DMS79 treated with DMSO at 0.1 percent for 48 hours (cell line): ENCODE results near the gene HINT3.
"Not testable (repeated sequence)": the region's sequence is repeated elsewhere in the genome, so short reads cannot be mapped to it uniquely, and the experiment has no call there.

Experiments
- DNase-seq: peaks from one replicate; lab custom pipeline; 2025; lab: John Stamatoyannopoulos, UW

Gene HINT3

GRCh38 chr6:125939791-125940190 lies 16.8 kb upstream of the HINT3 start:
- no peak for DNase-seq

DNA sequence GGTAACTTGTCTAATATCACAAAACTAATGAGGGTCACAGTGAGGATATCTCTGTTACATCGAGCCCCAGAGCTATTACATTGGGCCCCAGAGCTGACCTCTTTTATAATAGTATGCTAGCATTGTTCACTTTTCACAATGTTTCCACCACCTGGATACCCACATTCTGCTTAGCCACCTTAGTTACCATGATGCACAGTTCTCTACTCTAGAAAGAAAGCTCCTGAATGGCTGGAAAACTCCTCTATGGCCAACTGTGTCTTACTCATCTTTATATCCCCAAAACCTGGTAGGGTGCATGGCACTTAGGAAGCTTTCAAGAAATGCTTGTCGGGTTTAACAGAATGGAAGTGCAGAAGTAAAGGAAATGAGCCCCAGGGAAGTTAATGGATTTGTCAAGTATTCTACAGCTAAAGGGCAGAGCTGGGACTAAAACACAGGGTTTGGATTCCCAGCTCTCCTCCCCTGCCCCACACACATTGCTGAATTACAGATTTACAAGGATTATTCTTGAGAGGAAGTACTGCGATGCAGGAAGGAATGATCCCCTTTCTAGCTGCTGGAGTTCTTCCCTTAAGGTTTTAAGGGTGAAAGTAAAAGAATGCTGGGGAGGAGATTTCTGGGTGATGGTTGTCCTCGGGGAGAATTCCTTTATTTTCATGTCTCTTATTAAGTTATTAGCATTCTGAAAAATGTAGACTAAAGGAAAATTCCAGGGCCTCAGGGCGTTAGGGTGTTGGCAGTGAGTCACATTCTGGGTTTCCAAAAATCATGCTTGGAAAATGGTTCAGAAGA lies 16.1 kb upstream of the HINT3 start:
- DNase-seq: no peak

DNA sequence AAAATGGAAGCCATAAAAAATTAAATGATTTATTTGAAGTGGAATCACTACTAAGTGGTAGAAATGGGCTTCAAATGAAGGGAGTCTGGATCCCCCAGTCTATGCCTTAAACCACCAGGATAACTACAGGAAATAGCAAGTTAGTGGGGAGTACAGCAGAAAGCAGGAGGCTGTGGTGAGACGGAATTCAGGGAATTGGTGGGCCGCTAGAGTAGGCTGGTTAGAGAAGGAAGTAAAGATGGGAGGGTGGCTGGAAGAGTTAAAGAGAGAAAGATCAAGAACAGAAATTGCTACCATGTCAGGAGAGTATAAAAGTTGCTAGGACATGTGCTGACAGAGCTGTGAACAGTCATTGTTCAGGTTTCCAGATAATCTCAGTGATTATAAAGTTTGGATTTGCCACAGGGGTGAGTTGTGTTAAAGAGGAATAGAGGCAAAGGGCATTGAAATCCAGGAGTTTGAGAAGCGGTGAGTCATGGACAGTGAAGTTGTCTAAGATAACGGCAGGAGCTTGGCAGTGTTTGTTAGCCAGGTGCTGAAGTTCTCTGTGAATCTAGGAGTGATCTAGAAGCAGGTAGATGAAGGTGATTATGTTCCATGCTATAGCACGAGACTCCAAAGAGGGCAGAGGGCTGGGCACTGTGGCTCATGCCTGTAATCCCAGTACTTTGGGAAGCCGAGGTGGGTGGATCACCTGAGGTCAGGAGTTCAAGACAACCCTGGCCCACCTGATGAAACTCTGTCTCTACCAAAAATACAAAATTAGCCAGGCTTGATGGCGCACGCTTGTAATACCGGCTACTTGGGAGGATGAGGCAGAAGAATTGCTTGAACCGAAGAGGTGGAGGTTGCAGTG lies 13.7 kb upstream of the HINT3 start:
- no peak for DNase-seq

- no peak for DNase-seq
Observed at GRCh38 chr6:125943528-125944433, 12.8 kb upstream of the HINT3 start.

DNA sequence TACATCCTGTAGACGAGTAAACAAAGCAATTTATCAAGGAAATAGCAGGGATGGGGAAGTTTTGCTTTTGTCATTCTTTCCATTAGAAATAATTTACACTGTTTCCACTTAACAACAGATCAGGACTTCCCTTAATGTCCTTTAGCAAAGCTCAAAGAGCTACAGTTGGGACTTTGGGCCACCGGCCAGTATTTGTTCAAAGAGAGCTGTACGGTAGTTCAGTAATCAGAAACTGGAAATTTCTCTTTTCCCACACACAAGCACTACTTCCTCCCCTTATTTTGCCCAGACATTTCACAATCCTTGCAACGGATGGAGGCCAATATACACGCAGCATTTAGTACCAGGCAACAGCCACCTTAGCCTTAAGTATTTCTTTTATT lies 12.1 kb upstream of the HINT3 start:
- no peak for DNase-seq

GRCh38 chr6:125944896-125945295 lies 11.7 kb upstream of the HINT3 start:
- DNase-seq: no peak

DNA sequence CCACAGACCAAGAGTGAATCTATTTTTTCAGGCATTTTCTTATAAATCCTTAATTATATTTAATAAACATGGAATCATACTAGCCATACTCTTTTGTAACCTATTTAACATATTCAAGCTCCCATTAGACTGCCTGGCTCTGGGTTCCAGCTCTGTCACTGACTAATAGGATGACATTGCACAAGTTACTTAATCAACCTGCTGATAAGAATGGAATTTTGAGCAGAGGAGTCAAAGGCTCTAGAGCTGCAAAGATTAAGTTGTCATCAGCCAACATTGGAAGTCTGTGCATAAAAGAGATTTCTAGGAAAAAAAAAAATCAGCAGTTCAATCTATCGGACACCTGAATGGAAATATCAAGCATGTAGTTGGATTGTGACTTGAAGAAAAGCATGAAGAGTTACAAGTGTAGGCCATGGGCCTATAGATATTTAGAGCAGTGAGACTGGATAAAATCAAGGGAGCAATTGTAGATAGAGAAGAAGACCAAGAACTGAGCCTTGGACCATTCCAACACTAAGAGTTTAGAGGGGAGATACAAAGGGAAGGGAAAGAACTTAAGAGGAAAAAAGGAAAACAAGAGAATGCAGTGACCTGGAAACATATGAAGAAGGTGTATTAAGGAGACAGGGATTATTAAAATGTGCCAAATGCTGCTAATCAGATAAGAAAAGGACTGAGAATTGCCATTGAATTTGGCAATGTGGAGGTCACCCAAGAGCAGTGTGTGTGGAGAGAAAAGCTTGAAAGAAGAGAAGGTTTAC lies 11.0 kb upstream of the HINT3 start:
- DNase-seq: no peak

DNA sequence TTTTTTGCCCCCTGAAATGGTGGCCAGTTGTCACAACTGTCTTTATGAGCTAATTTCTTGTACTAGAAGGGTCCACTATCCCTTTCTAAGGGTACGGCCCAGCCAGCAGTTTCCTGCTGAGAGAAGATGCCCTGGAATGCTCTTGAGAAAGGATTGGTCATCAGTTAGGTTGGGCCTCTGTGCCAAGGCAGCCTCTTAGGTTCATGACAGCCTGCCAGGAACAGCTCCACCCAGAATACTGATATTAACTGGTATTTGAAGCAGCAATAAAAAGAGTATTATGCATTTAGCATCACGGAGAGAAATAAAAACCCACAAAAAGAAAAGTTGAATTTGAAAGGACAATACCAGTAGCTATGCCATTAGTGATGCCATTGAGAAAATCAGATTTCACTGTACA lies 9.0 kb upstream of the HINT3 start:
- no peak for DNase-seq

GRCh38 chr6:125948455-125948854 lies 8.1 kb upstream of the HINT3 start:
- DNase-seq: no peak

GRCh38 chr6:125949069-125949468 lies 7.5 kb upstream of the HINT3 start:
- no peak for DNase-seq

DNA sequence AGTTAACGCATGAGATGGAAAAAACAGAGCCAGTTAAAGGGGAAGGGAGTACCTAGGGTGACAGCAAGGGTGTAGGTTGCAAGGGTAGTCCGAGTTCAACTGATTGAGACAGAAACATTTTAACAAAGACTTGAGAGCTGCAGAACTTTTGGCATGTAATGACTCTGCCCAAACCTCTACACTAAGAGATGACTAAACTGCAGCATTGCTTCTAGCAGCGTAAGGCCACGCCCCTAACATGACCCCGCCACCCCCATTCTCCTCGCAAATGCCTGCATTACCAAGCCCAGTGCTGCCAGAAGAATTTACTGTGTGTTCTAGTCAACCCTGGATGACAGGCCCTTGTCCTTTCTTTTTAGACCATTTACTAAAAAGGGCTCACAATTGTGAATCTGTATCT lies 6.3 kb upstream of the HINT3 start:
- DNase-seq: no peak

GRCh38 chr6:125950716-125951115 lies 5.9 kb upstream of the HINT3 start:
- not testable (repeated sequence) for DNase-seq

- DNase-seq: no peak
Observed at GRCh38 chr6:125951323-125951722, 5.2 kb upstream of the HINT3 start.

DNA sequence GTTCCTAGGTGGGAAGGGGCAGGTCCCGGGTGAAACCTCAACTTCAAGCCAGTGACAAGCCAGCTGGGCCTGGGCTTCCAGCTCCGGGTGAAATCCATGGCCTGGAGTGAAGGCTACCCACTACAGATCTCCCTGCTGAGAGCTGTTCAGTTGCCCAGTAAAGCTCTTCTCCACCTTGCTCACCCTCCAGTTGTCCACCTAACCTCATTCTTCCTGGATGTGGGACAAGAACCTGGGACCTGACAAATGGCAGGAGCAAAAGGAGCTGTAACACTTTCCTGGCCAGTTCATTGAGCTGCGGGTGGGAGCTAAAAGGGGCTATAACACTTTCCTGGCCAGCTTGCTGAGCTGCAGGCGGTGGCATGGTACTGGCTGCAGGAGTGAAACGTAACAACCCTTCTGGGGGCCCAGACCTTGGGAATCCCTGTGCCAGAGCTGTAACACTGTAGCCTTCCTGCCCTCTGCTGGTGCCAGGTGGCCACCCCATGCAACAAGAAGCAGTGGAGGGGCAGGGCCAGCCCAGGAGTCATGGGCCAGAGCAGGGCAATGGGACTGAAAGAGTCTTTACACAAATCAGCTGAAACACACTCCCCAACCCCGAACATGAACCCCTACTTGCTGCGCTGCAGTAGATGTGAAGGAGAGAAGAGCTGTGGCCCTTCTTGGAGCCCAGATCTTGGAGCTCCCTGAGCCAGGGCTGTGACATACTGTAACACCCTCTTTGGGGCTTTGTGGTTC lies 3.6 kb upstream of the HINT3 start:
- no peak for DNase-seq

DNA sequence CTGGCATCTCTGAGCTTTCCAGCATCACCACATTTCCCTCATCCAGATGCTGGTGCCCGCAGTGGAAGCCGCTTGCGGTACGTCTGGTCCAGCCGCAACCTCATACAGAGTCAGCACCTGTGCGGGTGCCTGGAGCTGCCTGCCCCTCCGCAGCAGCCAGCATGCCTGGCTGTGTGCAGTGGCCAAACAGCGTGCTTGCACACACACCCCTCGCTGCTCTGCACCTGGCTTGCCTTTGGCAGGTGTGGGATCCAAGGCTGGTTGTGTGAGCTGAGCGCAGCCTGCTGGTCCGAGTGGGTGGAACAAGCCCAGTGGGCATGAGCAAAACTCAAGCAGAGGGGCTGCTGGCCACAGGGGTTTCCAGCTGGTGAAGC lies 3.1 kb upstream of the HINT3 start:
- DNase-seq: no peak

- no peak for DNase-seq
Observed at GRCh38 chr6:125954735-125955339, 1.7 kb upstream of the HINT3 start.

- DNase-seq: no peak
Observed at GRCh38 chr6:125955973-125956372, 597 bp upstream of the HINT3 start.

- no peak for DNase-seq
Observed at GRCh38 chr6:125957391-125957693, 772 bp downstream of the HINT3 start.

DNA sequence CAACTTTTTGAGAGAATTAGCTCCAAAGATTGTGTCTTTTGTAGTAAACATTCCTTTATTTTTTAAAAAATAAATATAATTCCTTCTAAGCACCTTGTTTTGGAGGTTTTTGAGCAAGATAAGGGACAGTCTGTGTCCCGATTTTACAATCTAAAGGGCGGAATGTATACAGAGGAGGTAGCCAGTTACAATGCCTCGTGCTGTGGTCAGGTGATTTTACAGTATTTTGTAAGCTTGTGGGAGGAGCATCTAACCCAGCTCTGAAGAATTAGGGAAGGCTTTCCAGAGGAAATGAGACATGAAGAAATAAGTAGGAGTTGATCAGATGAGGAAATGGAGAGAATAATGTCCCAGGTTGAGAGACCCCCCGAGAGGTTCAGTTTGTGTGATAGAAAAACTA lies 1.3 kb downstream of the HINT3 start:
- DNase-seq: peak; percentile 28

DNA sequence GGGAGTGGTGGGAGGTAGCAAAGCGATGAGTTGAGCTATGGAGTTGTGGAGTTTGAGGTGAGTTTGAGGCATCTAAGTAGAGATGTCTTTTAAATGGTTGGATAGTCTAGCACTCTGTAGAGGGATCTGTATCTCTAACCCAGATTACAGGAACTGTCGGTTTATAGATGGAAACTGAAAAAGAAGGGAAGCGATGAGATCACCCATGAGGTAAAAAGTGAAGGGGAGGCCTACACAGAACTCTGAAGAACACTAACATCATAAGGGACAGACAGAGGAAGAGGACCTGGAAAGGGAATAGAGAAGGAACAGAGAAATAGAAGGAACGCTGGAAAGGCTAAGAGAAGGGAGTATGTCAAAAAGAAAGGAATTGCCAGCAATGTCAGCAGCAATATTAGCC lies 2.5 kb downstream of the HINT3 start:
- DNase-seq: no peak

GRCh38 chr6:125961117-125961516 lies 4.5 kb downstream of the HINT3 start:
- DNase-seq: no peak
